Testis (tissue), 2 donors: ENCODE measurements around the gene FAM83D.

ENCODE experiments used
- POLR2A ChIP-seq: fragments of 450-650 bp; IDR thresholded peaks from one replicate; pipeline ENCODE4 v1.6.1; 2017; ENCODE audit warnings: antibody characterized with exemption, mild to moderate bottlenecking, moderate library complexity
- TF ChIP-seq, protein P1 (sequence below), 3 experiments: fragments of 450-650 bp in 2 of 3; fragments of 200-600 bp in 1 of 3; sonication (generic) in 1 of 3; IDR thresholded peaks; one replicate each; pipeline ENCODE4 v1.5.1; 2016 to 2019; ENCODE audit warnings: antibody characterized with exemption in 3 of 3, mild to moderate bottlenecking in 2 of 3, moderate library complexity in 1 of 3

DNA sequence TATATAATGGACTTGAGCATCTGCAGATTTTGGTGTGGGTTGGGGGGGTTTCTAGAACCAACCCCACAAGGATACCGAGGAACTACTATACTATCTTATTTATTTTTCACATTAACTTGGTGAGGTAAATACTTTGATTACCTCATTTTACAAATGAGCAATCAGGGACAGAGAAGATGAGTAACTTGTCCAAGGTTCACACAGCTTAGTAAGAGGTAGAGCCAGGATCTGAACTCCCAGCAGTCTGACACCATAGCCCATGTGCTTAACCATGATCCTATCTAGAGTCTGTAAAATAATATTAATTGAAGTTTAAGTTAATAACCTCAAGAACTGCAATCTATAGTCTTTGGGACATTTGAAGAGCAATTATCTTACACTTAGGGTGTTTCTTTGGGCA, 64.5 kb downstream of the FAM83D start:
- no peak for TF ChIP-seq POLR2A
- TF ChIP-seq, protein P1, sequence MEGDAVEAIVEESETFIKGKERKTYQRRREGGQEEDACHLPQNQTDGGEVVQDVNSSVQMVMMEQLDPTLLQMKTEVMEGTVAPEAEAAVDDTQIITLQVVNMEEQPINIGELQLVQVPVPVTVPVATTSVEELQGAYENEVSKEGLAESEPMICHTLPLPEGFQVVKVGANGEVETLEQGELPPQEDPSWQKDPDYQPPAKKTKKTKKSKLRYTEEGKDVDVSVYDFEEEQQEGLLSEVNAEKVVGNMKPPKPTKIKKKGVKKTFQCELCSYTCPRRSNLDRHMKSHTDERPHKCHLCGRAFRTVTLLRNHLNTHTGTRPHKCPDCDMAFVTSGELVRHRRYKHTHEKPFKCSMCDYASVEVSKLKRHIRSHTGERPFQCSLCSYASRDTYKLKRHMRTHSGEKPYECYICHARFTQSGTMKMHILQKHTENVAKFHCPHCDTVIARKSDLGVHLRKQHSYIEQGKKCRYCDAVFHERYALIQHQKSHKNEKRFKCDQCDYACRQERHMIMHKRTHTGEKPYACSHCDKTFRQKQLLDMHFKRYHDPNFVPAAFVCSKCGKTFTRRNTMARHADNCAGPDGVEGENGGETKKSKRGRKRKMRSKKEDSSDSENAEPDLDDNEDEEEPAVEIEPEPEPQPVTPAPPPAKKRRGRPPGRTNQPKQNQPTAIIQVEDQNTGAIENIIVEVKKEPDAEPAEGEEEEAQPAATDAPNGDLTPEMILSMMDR (IDR thresholded peaks at IDR 0.05) = no peak
